GM19395 (cell line): Measurements from ENCODE around the gene PEX10.

ENCODE experiments used
- ATAC-seq: cut with Tn5 transposase; IDR thresholded peaks from one replicate; pipeline ENCODE4 v1.9.1; 2021; ENCODE audit warnings: mild to moderate bottlenecking, moderate library complexity; ENCODE audit not compliant: unreplicated experiment

PEX10 gene

GRCh38 chr1:2354511-2355372, 57.6 kb downstream of the PEX10 start:
- ATAC-seq: no peak
